KOPT-K1 (cell line): ENCODE measurements around the gene PLA2G2C.

Experiments
- H3K27ac ChIP-seq: fragments of 200-600 bp; sonication (generic); 2 replicates; pipeline ENCODE4 v1.5.1; 2016; ENCODE audit warnings: antibody characterized with exemption, mild to moderate bottlenecking, low read depth, low read length; ENCODE audit not compliant: poor library complexity, severe bottlenecking
- H3K36me3 ChIP-seq: fragments of 200-600 bp; sonication (generic); 2 replicates; pipeline ENCODE4 v1.5.1; 2017; ENCODE audit warnings: antibody characterized with exemption, mild to moderate bottlenecking, low read length, moderate library complexity; ENCODE audit not compliant: insufficient read depth
- H3K9me3 ChIP-seq: fragments of 200-600 bp; sonication (generic); 2 replicates; pipeline ENCODE4 v1.5.1; 2017; ENCODE audit warnings: antibody characterized with exemption, low read length, mild to moderate bottlenecking; ENCODE audit not compliant: insufficient read depth, poor library complexity, severe bottlenecking

Gene PLA2G2C

DNA sequence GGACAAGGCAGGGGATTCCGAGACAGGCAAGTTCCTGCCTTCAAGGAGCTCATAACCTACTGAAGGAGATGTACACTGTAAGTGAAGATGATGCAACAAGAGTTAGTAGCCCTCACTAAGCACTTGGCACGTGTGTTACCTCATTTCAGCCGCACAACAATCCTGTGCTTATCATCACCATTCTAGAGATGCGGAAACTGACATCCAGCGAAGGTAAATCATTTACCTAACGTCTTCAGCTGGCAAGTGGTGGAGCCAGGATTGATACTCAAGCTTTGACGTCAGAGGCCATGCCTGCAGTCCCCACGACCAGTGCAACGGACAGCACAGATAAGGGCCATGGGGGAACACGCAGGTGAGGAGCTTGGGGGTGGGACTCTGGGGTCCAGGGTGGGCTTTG, 3.3 kb downstream of the PLA2G2C start:
- H3K9me3 ChIP-seq, result no peaks in the 10 kb centered on the region
- H3K36me3 ChIP-seq, result no peaks in the 10 kb centered on the region
- no peak overlapping the region for H3K27ac ChIP-seq

DNA sequence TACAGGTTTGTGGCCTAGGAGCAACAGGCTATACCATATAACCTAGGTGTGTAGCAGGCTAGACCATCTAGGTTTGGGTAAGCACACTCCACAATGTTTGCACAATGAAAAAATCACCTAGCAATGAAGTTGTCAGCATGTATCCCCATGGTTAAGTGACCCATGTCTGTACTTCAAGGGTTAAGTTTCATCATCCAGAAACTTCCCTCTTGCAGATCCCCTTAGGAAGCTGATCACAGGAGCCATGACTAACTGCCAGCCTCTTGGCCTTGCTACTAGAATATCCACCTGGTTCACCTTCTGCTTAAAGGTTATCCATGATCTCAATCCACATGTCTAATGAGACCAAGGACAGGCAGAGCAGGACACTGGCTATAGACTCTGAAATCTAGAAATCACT, 3.9 kb downstream of the PLA2G2C start:
- Histone ChIP-seq H3K36me3 (no peaks in the 10 kb centered on the region), H3K9me3 (no peaks in the 10 kb centered on the region), H3K27ac (no peak overlapping the region)

GRCh38 chr1:20180844-20181207, 5.5 kb downstream of the PLA2G2C start:
- Histone ChIP-seq H3K9me3 (no peaks in the 10 kb centered on the region), H3K36me3 (no peaks in the 10 kb centered on the region), H3K27ac (no peak overlapping the region)

- Histone ChIP-seq H3K9me3 (no peaks in the 10 kb centered on the region), H3K36me3 (no peaks in the 10 kb centered on the region), H3K27ac (no peak overlapping the region)
Observed at GRCh38 chr1:20180129-20180843, 6.0 kb downstream of the PLA2G2C start.

DNA sequence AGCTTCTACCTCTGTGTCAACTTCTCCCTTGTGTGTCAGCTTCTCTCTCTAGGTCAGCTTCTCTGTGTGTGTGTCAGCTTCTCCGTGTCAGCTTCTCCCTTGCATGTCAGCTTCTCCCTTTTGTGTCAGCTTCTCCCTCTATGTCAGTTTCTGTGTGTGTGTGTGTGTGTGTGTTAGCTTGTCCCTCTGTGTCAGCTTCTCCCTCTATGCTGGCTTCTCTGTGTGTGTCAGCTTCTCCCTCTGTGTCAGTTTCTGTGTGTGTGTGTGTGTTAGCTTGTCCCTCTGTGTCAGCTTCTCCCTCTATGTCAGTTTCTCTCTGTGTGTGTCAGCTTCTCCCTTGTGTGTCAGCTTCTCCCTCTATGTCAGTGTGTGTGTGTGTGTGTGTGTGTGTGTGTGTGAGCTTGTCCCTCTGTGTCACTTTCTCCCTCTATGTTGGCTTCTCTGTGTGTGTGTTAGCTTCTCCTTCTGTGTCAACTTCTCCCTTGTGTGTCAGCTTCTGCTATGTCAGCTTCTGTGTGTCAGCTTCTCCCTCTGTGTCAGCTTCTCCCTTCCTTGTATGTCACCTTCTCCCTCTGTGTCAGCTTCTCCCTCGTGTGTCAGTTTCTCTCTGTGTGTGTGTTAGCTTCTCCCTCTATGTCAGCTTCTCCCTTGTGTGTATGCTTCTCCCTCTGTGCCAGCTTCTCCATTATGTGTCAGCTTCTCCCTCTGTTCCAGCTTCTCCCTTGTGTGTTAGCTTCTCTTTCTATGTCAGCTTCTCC, 6.8 kb downstream of the PLA2G2C start:
- no peaks in the 10 kb centered on the region for H3K9me3 ChIP-seq
- no peaks in the 10 kb centered on the region for H3K36me3 ChIP-seq
- H3K27ac ChIP-seq, result no peak overlapping the region

- Histone ChIP-seq H3K9me3 (no peaks in the 10 kb centered on the region), H3K36me3 (no peaks in the 10 kb centered on the region), H3K27ac (no peak overlapping the region)
Observed at GRCh38 chr1:20178634-20179370, 7.5 kb downstream of the PLA2G2C start.

GRCh38 chr1:20174937-20175666, 11.2 kb downstream of the PLA2G2C start:
- Histone ChIP-seq H3K36me3 (no peaks in the 10 kb centered on the region), H3K27ac (no peak overlapping the region), H3K9me3 (no peaks in the 10 kb centered on the region)

DNA sequence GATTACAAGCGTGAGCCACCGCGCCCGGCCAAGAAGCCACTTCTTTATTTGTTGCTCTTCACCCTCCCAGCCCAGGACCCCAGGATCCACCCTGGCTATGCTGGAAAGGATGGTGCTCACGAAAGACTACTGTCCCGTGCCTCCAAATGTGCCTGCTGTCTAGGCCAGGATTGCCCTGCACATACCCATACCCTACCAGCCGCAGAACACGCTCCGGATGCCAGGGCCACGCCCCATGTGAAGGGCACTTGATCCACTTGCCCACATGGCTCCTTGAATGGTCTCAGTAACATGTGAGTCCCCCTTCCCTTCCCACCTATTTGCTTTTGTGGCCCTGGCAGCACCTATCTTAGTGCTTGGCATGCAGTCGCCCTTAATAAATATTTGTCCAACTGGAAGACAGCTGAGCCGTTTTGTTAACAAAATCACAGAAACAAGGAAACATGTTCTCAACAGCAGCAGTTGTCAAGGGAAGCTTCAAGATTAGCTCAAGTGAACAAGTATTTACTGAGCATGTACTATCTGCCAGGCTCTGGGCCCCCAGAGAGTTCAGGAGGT, 14.2 kb downstream of the PLA2G2C start:
- Histone ChIP-seq H3K9me3 (no peaks in the 10 kb centered on the region), H3K27ac (no peak overlapping the region), H3K36me3 (no peaks in the 10 kb centered on the region)

- H3K36me3 ChIP-seq, result no peaks in the 10 kb centered on the region
- no peak overlapping the region for H3K27ac ChIP-seq
- no peaks in the 10 kb centered on the region for H3K9me3 ChIP-seq
Observed at GRCh38 chr1:20169932-20170331, 16.4 kb downstream of the PLA2G2C start.

DNA sequence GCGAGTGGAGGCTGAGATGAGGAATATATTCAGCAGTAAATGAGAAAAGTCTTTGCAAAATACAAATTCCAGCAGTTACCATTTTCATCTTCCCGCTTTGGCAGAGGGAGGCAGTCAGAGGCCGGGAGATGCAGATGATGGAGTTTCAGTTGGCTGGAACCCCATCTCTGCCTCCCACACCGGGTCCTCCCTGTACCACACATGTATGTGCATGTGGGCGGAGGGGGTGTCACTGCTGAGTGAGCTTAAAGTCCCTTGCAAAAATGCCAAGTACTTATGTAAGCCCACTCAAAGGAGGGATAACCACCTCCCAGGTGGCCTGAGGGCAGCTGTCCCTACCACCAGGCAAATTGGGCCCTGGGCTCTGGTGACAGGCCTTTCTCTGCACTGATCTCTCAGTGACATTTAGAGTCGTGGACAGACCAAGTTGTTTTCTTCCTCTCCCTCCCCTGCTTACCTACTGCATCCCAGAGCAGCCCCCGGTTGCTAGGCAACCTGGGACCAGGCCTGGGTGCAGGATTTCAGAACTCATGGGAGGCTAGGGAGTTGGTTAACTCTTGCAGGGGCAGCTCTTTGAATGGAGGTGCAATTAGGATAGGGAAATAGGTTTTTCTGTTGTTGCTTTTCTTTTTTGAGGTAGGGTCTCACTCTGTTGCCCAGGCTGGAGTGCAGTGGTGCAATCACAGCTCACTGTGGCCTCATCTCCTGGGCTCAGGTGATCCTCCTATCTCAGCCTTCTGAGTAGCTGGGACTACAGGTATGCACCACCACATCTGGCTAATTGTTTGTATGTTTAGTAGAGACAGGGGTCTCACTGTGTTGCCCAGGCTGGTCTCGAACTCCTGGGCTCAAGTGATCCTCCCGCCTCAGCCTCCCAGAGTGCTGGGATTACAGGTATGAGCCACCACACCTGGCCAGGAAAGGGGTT, 17.5 kb downstream of the PLA2G2C start:
- Histone ChIP-seq H3K36me3 (no peaks in the 10 kb centered on the region), H3K9me3 (no peaks in the 10 kb centered on the region), H3K27ac (no peak overlapping the region)

DNA sequence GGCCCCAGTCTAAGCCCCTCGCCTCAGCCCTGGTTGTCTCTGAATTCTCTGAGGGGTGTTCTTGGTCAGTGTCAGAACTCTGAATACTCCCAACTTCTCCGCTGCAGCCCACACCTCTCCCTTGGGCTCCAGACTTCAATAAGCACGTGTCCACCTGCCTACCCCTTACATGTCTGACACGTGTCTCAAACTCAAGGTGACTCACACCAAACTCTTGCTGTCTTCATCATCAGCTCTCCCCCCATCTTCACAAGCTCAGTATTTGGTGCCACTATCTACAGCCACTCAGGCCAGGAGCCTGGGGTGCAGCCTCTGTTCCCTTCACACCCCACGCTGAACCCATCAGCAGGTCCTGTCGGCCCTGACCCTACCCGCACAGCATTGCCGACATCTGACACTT, 19.2 kb downstream of the PLA2G2C start:
- no peaks in the 10 kb centered on the region for H3K36me3 ChIP-seq
- H3K27ac ChIP-seq, result no peak overlapping the region
- no peaks in the 10 kb centered on the region for H3K9me3 ChIP-seq

DNA sequence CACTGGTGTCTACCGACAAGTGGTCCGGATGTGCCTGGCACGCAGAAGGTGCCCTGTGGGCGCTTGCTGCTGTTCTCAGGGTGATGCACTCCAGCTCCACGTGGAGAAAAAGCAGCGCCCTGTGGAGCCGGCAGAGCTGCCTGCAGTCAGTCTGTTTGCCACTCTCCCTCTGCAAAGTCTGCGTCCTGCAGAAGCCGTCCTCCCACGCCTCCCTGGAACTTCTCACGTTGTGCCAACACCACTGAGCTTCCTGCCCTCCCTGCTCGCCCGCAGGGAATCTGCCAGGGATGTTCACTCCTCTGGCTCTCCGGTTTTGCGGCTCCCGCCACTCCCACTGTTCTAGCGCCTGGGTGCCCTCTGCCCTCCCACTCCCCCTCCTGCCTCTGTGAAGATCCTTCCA, 20.3 kb downstream of the PLA2G2C start:
- no peak overlapping the region for H3K27ac ChIP-seq
- H3K9me3 ChIP-seq, result peaks cover 8% of the 10 kb centered on the region
- no peaks in the 10 kb centered on the region for H3K36me3 ChIP-seq

GRCh38 chr1:20165522-20165951, 20.8 kb downstream of the PLA2G2C start:
- Histone ChIP-seq H3K9me3 (peaks cover 14% of the 10 kb centered on the region), H3K27ac (no peak overlapping the region), H3K36me3 (no peaks in the 10 kb centered on the region)

GRCh38 chr1:20164694-20165202, 21.6 kb downstream of the PLA2G2C start:
- no peak overlapping the region for H3K27ac ChIP-seq
- peaks cover 21% of the 10 kb centered on the region for H3K9me3 ChIP-seq
- no peaks in the 10 kb centered on the region for H3K36me3 ChIP-seq
